IPS-11a (cell line): ENCODE results near the gene TMEM86A.

Experiments
- H3K4me3 ChIP-seq: one replicate; pipeline ENCODE4 v1.5.1; 2013; ENCODE audit warnings: low read depth, low read length, control low read depth

Gene TMEM86A

GRCh38 chr11:18722293-18722637 is 23.7 kb downstream of the TMEM86A start:
- H3K4me3 ChIP-seq = no peak overlapping the region

DNA sequence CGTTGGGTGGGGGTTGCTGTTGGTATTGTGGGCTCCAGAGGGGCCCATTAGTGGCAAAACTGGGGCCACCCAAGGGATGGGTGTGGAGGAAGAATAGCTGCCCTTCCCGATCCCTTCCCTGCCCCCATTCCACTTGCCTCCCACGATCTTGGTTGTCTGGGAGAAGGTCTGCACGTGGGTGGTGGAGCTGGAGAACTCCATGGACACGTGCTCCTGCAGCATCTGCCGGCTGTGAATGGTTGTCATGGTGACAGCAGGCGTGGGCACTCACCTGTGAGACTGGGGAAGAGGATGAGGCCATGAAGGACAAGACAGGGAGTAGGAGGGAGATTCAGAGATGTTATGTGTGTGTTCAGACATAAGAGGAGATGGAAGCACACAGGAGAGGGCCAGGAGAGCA is 25.4 kb downstream of the TMEM86A start:
- no peak overlapping the region for H3K4me3 ChIP-seq

- H3K4me3 ChIP-seq = no peak within 1 kb of the TSS
Measured at GRCh38 chr11:18726040-18726439, 27.5 kb downstream of the TMEM86A start, which contains the start of gene IGSF22. TSS of gene IGSF22 (minus strand) at chr11:18726188. CDS start at chr11:18724236, 1,952 bp downstream.

GRCh38 chr11:18727479-18728236 is 29.1 kb downstream of the TMEM86A start:
- H3K4me3 ChIP-seq = no peak overlapping the region

GRCh38 chr11:18728658-18729057 is 30.1 kb downstream of the TMEM86A start:
- H3K4me3 ChIP-seq = no peak overlapping the region

- H3K4me3 ChIP-seq = no peak overlapping the region
Measured at GRCh38 chr11:18729426-18729825, 30.8 kb downstream of the TMEM86A start.

DNA sequence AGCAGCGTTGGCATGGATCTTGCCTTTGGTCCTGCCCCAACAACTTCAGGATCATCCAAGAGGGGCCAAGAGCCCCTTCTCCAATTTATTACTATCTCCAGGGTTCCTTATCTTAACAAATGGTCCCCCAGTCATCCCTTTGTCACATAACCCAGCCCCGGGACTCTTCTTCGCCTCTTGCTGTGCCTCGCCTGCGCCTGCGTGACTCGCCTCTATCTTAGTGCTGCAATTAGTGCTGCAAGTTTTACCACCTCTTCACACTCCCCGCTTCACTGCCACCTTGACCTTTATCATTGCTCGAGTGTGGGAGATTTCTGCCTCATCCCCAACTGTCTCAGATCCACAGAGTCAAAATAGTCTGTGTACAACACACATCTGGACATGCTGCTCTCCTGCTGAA is 31.4 kb downstream of the TMEM86A start:
- no peak overlapping the region for H3K4me3 ChIP-seq

GRCh38 chr11:18731441-18731840 is 32.9 kb downstream of the TMEM86A start:
- no peak overlapping the region for H3K4me3 ChIP-seq

GRCh38 chr11:18731949-18732821 is 33.6 kb downstream of the TMEM86A start:
- H3K4me3 ChIP-seq = no peak overlapping the region

DNA sequence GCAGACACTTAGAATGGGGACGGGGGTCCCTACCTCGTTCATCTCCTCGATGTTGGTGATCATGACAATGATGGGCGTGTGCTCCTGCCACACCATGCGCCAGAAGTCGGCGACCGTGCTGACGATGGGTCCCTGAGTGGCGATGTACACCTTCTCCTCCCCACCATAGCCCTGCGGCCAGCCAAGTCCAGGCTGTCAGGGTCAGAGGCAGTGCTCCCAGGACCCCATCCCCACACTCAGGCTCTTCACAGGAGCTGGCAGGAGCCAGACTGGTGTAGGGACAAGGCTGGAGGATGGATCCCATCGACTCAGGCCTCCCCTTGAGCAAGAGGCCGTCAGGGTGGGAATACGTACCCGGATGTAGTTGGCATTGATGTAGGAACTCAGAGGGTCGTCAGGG is 34.6 kb downstream of the TMEM86A start:
- H3K4me3 ChIP-seq = no peak overlapping the region

DNA sequence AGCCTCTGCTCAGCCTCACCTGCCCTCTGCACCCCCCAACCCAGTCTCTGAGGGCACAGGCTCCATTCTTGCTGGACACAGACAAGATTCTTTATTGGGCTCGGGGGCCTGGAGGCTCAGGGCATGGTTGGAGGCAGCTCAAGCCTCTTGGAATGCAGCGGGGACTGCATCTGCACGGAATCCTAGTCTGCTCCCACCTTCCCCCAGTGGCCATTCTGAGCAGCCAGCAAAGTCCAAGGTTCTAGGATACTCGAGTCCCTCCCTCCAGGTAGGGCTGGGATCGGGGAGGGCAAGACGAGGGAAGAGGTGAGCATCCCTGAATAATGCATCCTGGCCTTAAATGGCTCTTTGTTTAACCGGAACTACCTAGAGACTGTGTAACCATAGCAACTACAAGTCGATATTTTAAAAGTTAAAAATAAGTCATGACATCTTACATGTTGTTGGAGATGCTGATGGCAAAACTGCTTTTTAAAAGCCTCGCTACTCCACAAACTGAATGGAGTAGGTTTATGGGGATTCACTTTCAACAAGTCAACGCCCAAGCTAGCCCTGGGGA is 38.1 kb downstream of the TMEM86A start:
- H3K4me3 ChIP-seq = no peak overlapping the region

DNA sequence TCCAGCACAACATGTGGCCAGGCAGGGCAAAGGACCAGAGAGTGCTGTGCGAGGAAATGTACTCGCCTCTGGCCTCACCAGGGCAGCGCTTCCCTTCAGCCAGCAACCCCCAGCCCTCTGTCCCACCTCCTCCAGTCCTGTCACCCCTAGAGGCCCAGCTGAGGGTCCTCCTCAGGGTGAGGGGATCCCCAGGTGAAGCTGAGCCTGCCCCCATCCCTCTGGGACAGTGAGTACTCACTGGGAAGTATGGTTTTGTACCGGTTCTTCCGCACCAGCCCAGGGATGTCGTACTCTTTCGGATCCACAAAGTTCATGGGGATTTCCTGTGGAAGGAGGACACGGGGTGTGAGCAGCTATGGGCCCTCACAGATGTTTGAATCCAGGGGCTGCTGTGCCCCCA is 39.1 kb downstream of the TMEM86A start:
- H3K4me3 ChIP-seq = no peak overlapping the region

- H3K4me3 ChIP-seq = no peak overlapping the region
Measured at GRCh38 chr11:18739685-18740084, 41.1 kb downstream of the TMEM86A start.

DNA sequence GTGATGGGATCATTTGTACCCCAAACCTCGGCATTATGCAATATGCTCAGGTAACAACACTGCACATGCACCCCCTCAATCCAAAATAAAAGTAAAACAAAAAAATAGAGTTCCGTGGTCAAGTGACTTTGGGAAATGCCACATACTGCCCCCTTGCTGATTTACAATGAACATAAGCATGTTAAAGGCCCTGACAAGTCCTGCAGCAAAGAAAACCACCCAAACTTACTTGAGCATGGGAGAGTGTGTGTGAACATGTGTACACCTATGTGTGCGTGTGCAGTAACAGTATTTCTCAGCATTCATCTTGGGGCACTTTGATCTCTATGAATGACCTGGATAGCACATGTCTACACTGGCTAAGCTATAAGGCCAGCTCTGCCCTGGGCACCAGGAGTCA is 43.2 kb downstream of the TMEM86A start:
- no peak overlapping the region for H3K4me3 ChIP-seq

- H3K4me3 ChIP-seq = no peak overlapping the region
Measured at GRCh38 chr11:18743365-18743764, 44.8 kb downstream of the TMEM86A start.

DNA sequence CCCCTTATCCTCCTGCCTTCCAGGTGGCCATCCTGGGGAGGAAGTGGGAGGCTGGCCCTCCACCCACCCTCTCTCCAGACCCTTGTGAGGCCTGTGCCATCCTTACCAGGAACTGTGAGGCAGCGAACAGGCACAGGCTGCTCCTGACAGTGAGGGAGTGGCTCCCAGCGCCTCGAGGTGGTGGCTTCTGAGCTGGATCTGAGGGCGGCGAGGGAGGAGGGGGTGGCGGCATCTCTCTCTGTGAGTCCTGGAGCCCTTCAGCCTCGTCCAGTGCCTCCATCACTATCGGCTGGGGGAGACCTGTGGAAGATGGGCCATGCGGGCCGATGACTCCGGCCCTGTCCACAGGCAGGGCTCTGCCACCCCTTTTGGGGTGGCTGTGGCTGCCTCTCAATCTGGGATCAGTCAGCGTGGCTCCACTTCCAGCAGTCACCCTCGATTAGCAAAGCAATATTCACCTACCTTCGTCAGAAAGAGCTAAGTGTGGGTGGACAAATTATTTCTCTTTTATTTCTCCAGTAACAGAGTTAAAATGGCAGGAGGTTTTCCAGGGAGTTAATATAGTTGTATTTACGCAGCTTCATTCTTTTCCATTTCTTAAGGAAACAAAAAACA is 45.4 kb downstream of the TMEM86A start:
- no peak overlapping the region for H3K4me3 ChIP-seq

DNA sequence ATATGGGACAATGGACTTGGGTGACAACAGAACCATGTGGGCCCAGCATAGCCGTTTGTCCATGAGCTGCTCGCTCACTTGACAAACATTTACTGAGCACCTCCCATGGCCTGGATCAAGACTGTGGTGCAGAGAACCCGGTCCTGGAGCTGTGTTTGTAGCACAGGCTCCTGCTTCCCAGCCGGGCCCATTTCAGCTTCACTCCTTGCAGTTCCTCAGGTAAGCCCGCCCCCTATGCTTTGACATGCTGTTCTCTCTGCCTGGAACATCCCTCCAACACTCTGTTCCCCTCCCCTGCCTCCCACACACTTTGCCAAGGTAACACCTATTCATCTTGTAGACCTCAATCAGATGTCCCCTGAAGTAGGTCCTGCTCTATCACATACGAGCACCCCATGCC is 46.7 kb downstream of the TMEM86A start:
- no peak overlapping the region for H3K4me3 ChIP-seq

DNA sequence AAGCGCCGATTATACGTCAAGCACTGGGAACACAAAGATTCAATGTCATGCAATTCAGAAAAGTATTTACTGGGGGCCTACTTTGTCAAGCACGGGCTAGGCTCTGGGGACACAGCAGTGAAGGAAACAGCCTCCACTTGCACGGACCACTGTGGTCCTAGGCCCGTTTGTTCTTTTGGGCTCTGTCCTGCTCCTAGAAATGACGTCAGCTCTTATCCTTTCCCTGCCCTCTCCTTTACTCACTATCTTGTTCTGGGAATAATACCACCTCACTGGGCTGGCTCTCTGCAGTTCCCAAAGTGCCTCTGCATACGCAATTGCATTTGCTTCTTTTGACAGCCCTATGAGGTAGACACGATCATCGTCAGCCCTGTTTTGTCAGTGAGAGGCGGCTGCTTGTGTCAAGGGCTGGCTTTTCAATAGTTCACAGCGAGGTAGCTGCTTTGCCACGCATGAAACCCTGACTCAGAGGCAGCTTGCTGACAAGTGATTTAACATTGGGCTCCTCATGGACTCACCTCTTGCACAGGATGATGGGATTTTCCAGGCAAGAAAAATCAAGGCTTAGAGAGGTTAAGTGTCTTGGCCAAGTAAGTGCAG is 50.3 kb downstream of the TMEM86A start:
- no peak overlapping the region for H3K4me3 ChIP-seq

DNA sequence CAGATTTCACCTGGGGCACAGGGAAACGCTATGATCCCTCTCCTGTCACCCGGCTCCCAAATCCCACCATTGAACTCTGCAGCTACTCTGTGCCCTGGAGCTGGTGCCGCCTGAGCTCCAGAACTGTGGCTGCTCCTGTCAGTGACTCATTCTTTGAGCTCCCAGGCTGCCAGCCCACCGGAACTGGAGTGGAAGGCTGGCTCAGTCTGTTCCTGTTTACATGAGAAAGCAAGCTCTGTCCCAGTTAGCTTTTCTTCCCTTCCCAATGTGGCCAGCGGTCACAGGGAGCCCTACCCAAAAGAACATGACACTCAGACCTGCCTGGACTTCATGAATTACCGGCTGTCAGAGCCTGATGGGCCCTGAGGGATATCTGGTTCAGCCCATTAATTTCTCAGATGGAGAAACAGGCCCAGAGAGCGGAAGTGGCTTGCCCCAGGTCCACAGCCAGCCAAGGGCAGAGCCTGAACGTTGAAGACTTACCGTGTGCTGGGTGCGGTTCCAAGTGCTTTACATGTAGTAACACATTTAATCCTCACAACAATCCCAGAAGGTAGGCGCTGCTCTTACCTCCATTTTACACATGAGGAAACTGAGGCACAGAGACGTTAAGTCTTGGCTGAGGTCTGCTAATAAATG is 51.2 kb downstream of the TMEM86A start:
- no peak overlapping the region for H3K4me3 ChIP-seq

- H3K4me3 ChIP-seq = no peak overlapping the region
Measured at GRCh38 chr11:18750944-18751343, 52.4 kb downstream of the TMEM86A start.

- H3K4me3 ChIP-seq = no peak overlapping the region
Measured at GRCh38 chr11:18752502-18752901, 53.9 kb downstream of the TMEM86A start.
